Measurements from ENCODE around the gene RIOK2. TPM values are rescaled to one million over a fixed set of nuclear protein-coding genes. Genes with fewer than 3 reads are reported as not detected.

RIOK2 gene
- total and polyA plus RNA-seq, 2 experiments from 2014 or later = 34.4 to 44.1 TPM

DNA sequence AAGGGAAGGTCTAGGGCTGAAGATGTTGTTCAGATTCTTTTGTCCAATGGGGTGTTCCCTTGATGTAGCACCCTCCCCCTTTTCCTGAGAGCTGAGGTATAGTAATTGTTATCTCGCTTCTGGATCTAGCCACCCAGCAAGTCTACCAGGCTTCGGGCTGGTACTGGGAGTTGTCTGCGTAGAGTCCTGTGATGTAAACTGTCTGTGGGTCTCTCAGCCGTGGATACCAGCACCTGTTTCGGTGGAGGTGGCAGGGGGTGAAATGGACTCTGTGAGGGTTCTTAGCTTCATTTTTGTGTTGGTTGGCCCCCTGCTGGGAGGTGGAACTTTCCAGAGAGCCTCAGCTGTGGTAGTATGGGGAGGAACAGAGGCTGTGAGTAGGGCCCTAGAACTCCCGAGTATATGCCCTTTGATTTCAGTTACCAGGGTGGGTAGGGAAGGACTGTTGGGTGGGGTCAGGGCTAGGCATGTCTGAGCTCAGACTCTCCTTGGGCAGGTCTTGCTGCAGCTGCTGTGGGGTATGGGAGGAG, 25.2 kb upstream of the RIOK2 start:
- H3K27ac ChIP-seq = no peak overlapping the region
- 98% methylated on average over 6 of the region's 6 CpGs for WGBS (ENCODE audit: low lambda C conversion rate, missing lambda C conversion rate)
- TF ChIP-seq EZH2 (IDR thresholded peaks at IDR 0.05; ENCODE audit: borderline replicate concordance) (no peak), EZH2phosphoT487 (IDR thresholded peaks at IDR 0.05; ENCODE audit: low read depth, severe bottlenecking, unreplicated experiment) (no peak)
- TF ChIP-seq, protein P1, sequence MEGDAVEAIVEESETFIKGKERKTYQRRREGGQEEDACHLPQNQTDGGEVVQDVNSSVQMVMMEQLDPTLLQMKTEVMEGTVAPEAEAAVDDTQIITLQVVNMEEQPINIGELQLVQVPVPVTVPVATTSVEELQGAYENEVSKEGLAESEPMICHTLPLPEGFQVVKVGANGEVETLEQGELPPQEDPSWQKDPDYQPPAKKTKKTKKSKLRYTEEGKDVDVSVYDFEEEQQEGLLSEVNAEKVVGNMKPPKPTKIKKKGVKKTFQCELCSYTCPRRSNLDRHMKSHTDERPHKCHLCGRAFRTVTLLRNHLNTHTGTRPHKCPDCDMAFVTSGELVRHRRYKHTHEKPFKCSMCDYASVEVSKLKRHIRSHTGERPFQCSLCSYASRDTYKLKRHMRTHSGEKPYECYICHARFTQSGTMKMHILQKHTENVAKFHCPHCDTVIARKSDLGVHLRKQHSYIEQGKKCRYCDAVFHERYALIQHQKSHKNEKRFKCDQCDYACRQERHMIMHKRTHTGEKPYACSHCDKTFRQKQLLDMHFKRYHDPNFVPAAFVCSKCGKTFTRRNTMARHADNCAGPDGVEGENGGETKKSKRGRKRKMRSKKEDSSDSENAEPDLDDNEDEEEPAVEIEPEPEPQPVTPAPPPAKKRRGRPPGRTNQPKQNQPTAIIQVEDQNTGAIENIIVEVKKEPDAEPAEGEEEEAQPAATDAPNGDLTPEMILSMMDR (IDR thresholded peaks at IDR 0.05; ENCODE audit: poor library complexity) = no peak
- H3K9me2 ChIP-seq (replicated peaks; ENCODE audit: insufficient read depth) = no peaks in the 10 kb centered on the region
- H3K4me2 ChIP-seq = no peak overlapping the region
- no peaks in the 10 kb centered on the region for H3K79me2 ChIP-seq
- H3K27me3 ChIP-seq = no peaks in the 10 kb centered on the region
- no peak for DNase-seq (ENCODE audit: low spot score)
- no peaks in the 10 kb centered on the region for H3K4me1 ChIP-seq (ENCODE audit: insufficient read depth)
- no peaks in the 10 kb centered on the region for H4K20me1 ChIP-seq (ENCODE audit: insufficient read depth, poor library complexity, severe bottlenecking)
- no peak overlapping the region for H2AFZ ChIP-seq
- no peaks in the 10 kb centered on the region for H3K36me3 ChIP-seq (replicated peaks; ENCODE audit: insufficient read depth, low read depth)
- no peaks in the 10 kb centered on the region for H3K9me3 ChIP-seq (ENCODE audit: low read depth)
- no peak overlapping the region for H3K4me3 ChIP-seq

DNA sequence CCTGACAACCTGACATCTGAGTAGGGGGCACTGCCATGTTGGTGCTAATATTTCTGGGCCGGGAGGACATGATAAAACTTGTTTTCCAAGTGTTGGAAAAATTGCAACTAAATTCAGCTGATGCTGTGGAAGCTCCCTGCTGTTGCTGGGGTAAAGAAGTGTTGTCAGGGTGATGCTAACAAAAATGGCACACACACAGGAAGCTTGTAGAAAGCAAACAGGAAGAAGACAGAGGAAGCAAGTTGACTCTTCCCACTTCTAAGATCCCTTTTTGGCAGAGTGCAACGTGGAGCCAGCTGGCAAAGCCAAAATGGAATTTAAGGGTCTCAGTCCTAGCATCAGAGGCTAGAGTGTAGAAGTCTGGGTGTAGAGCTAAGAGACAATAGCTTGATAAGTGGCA, 11.3 kb upstream of the RIOK2 start:
- no peak for DNase-seq (ENCODE audit: low spot score)
- H3K9me3 ChIP-seq (ENCODE audit: low read depth) = no peaks in the 10 kb centered on the region
- H3K36me3 ChIP-seq (replicated peaks; ENCODE audit: insufficient read depth, low read depth) = no peaks in the 10 kb centered on the region
- H3K4me2 ChIP-seq = no peak overlapping the region
- H3K79me2 ChIP-seq = no peaks in the 10 kb centered on the region
- H3K27ac ChIP-seq = no peak overlapping the region
- no peak overlapping the region for H2AFZ ChIP-seq
- no peaks in the 10 kb centered on the region for H3K9me2 ChIP-seq (replicated peaks; ENCODE audit: insufficient read depth)
- WGBS (ENCODE audit: low lambda C conversion rate, missing lambda C conversion rate) = 42% methylated on average over 2 of the region's 2 CpGs
- no peaks in the 10 kb centered on the region for H3K27me3 ChIP-seq
- H4K20me1 ChIP-seq (ENCODE audit: insufficient read depth, poor library complexity, severe bottlenecking) = no peaks in the 10 kb centered on the region
- no peak overlapping the region for H3K4me3 ChIP-seq
- TF ChIP-seq, protein P1 (IDR thresholded peaks at IDR 0.05; ENCODE audit: poor library complexity) = no peak
- H3K4me1 ChIP-seq (ENCODE audit: insufficient read depth) = no peaks in the 10 kb centered on the region

DNA sequence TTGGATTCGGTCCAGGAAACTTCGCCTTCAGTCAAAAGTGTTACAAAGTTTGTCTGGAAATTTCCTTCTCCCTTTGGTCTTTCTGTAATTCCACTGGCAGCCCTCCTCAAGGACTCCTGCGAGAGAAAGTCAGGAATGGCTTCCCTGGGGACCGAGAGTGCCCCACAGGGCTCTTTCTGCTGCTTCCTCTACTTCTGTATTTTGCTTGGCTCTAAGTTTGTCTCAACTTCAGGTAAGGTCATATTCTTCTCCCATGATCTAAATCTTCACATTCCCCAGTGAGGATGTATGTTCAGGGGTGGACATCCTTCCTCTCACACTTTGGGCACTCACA, 10.3 kb upstream of the RIOK2 start:
- H3K27ac ChIP-seq = no peak overlapping the region
- no peak overlapping the region for H2AFZ ChIP-seq
- no peak for DNase-seq (ENCODE audit: low spot score)
- no peaks in the 10 kb centered on the region for H3K79me2 ChIP-seq
- H3K36me3 ChIP-seq (replicated peaks; ENCODE audit: insufficient read depth, low read depth) = no peaks in the 10 kb centered on the region
- no peak overlapping the region for H3K4me3 ChIP-seq
- no peaks in the 10 kb centered on the region for H3K27me3 ChIP-seq
- H3K4me1 ChIP-seq (ENCODE audit: insufficient read depth) = no peaks in the 10 kb centered on the region
- no peak for TF ChIP-seq EZH2 (IDR thresholded peaks at IDR 0.05; ENCODE audit: borderline replicate concordance)
- TF ChIP-seq, protein P1 (IDR thresholded peaks at IDR 0.05; ENCODE audit: poor library complexity) = no peak
- no peak for TF ChIP-seq EZH2phosphoT487 (IDR thresholded peaks at IDR 0.05; ENCODE audit: low read depth, severe bottlenecking, unreplicated experiment)
- no peaks in the 10 kb centered on the region for H3K9me2 ChIP-seq (replicated peaks; ENCODE audit: insufficient read depth)
- H3K9me3 ChIP-seq (ENCODE audit: low read depth) = no peaks in the 10 kb centered on the region
- H4K20me1 ChIP-seq (ENCODE audit: insufficient read depth, poor library complexity, severe bottlenecking) = no peaks in the 10 kb centered on the region
- no peak overlapping the region for H3K4me2 ChIP-seq
- 68% methylated on average over 4 of the region's 4 CpGs for WGBS (ENCODE audit: low lambda C conversion rate, missing lambda C conversion rate)

Data from hepatocyte (in vitro differentiated cells).